GM19372 (cell line): Measurements from ENCODE around the gene EEPD1.

Experiments used
- ATAC-seq: cut with Tn5 transposase; IDR thresholded peaks from one replicate; pipeline ENCODE4 v1.9.1; 2021; ENCODE audit warnings: mild to moderate bottlenecking, low read depth, moderate library complexity; ENCODE audit not compliant: unreplicated experiment

EEPD1 gene

GRCh38 chr7:36188906-36189305 lies 35.9 kb downstream of the EEPD1 start:
- ATAC-seq = no peak

- no peak for ATAC-seq
Observed at GRCh38 chr7:36190447-36191291, 37.6 kb downstream of the EEPD1 start.

- ATAC-seq = no peak
Observed at GRCh38 chr7:36191292-36191920, 38.4 kb downstream of the EEPD1 start.

GRCh38 chr7:36192053-36192824 lies 39.2 kb downstream of the EEPD1 start:
- no peak for ATAC-seq

- ATAC-seq = no peak
Observed at GRCh38 chr7:36192877-36193276, 39.8 kb downstream of the EEPD1 start.

GRCh38 chr7:36198854-36199266 lies 45.8 kb downstream of the EEPD1 start:
- ATAC-seq = no peak

GRCh38 chr7:36199329-36199728 lies 46.3 kb downstream of the EEPD1 start:
- no peak for ATAC-seq

- no peak for ATAC-seq
Observed at GRCh38 chr7:36201122-36201723, 48.2 kb downstream of the EEPD1 start.

- no peak for ATAC-seq
Observed at GRCh38 chr7:36202398-36202797, 49.3 kb downstream of the EEPD1 start.

- ATAC-seq = no peak
Observed at GRCh38 chr7:36203071-36203790, 50.2 kb downstream of the EEPD1 start.

GRCh38 chr7:36204044-36204663 lies 51.1 kb downstream of the EEPD1 start:
- ATAC-seq = no peak

- no peak for ATAC-seq
Observed at GRCh38 chr7:36204929-36205635, 52.0 kb downstream of the EEPD1 start.

GRCh38 chr7:36205803-36206202 lies 52.7 kb downstream of the EEPD1 start:
- ATAC-seq = no peak

- no peak for ATAC-seq
Observed at GRCh38 chr7:36207451-36208291, 54.6 kb downstream of the EEPD1 start.

GRCh38 chr7:36208426-36208825 lies 55.4 kb downstream of the EEPD1 start:
- ATAC-seq = no peak

GRCh38 chr7:36208997-36209813 lies 56.2 kb downstream of the EEPD1 start:
- ATAC-seq = no peak

- no peak for ATAC-seq
Observed at GRCh38 chr7:36209814-36210183, 56.7 kb downstream of the EEPD1 start.
